H9 (cell line): ENCODE measurements around the gene TGM2. TPM values are rescaled to one million over a fixed set of nuclear protein-coding genes. Genes with fewer than 3 reads are reported as not detected.

Source experiments
- DNase-seq: peaks from one replicate; pipeline ENCODE4 v3.0.0-alpha.2; 2017
- H2AFZ ChIP-seq: one replicate; pipeline ENCODE4 v1.6.1; 2013; ENCODE audit warnings: mild to moderate bottlenecking, low read length, control low read depth, moderate library complexity
- H2AK5ac ChIP-seq: 2 replicates; pipeline ENCODE4 v1.6.1; 2013; ENCODE audit warnings: low read length, control low read depth, mixed read lengths; ENCODE audit not compliant: insufficient read length
- H2BK120ac ChIP-seq: one replicate; pipeline ENCODE4 v1.6.1; 2013; ENCODE audit warnings: low read depth, mild to moderate bottlenecking, low read length, control low read depth, inconsistent platforms; ENCODE audit not compliant: poor library complexity, severe bottlenecking
- H2BK12ac ChIP-seq: 2 replicates; pipeline ENCODE4 v1.6.1; 2013; ENCODE audit warnings: low read length, control low read depth, mixed read lengths, low read depth; ENCODE audit not compliant: insufficient read length
- H2BK15ac ChIP-seq: 2 replicates; pipeline ENCODE4 v1.6.1; 2013; ENCODE audit warnings: low read depth, low read length, control low read depth
- H2BK20ac ChIP-seq: one replicate; pipeline ENCODE4 v1.6.1; 2013; ENCODE audit warnings: low read depth, mild to moderate bottlenecking, low read length, control low read depth, inconsistent platforms; ENCODE audit not compliant: poor library complexity, severe bottlenecking
- H2BK5ac ChIP-seq: 2 replicates; pipeline ENCODE4 v1.6.1; 2013; ENCODE audit warnings: low read length, control low read depth, mixed read lengths; ENCODE audit not compliant: insufficient read length
- H3K14ac ChIP-seq: 2 replicates; pipeline ENCODE4 v1.6.1; 2013; ENCODE audit warnings: low read length, control low read depth; ENCODE audit not compliant: insufficient read depth
- H3K18ac ChIP-seq: 2 replicates; pipeline ENCODE4 v1.6.1; 2013; ENCODE audit warnings: low read depth, mild to moderate bottlenecking, mixed read lengths, low read length, control low read depth; ENCODE audit not compliant: insufficient read length
- H3K23ac ChIP-seq: 2 replicates; pipeline ENCODE4 v1.6.1; 2013; ENCODE audit warnings: low read length, control low read depth, mixed read lengths, low read depth; ENCODE audit not compliant: insufficient read length
- H3K23me2 ChIP-seq: 2 replicates; pipeline ENCODE4 v1.6.1; 2013; ENCODE audit warnings: low read depth, mild to moderate bottlenecking, mixed read lengths, low read length, control low read depth; ENCODE audit not compliant: insufficient read length, poor library complexity, severe bottlenecking
- H3K27ac ChIP-seq: 2 replicates; pipeline ENCODE4 v1.5.1; 2013; ENCODE audit warnings: low read length, control low read depth, mixed read lengths, low read depth; ENCODE audit not compliant: insufficient read length
- H3K27me3 ChIP-seq: 2 replicates; pipeline ENCODE4 v1.6.1; 2013; ENCODE audit warnings: low read length, control low read depth, inconsistent platforms; ENCODE audit not compliant: insufficient read depth
- H3K4ac ChIP-seq: 2 replicates; pipeline ENCODE4 v1.6.1; 2013; ENCODE audit warnings: low read depth, mild to moderate bottlenecking, control low read depth, inconsistent platforms, low read length, moderate library complexity
- H3K4me1 ChIP-seq: 2 replicates; pipeline ENCODE4 v1.6.1; 2013; ENCODE audit warnings: low read length, control low read depth, inconsistent platforms; ENCODE audit not compliant: insufficient read depth
- H3K4me2 ChIP-seq: 2 replicates; pipeline ENCODE4 v1.6.1; 2013; ENCODE audit warnings: low read length, control low read depth, mixed read lengths; ENCODE audit not compliant: insufficient read length, insufficient read depth
- H3K56ac ChIP-seq: 2 replicates; pipeline ENCODE4 v1.6.1; 2013; ENCODE audit warnings: low read depth, mild to moderate bottlenecking, mixed read lengths, low read length, control low read depth; ENCODE audit not compliant: insufficient read length
- H3K79me1 ChIP-seq: 2 replicates; pipeline ENCODE4 v1.6.1; 2013; ENCODE audit warnings: low read depth, mild to moderate bottlenecking, moderate library complexity, low read length, control low read depth, inconsistent platforms; ENCODE audit not compliant: insufficient read depth, poor library complexity, severe bottlenecking
- H3K79me2 ChIP-seq: 2 replicates; pipeline ENCODE4 v1.6.1; 2013; ENCODE audit warnings: low read length, control low read depth, inconsistent platforms; ENCODE audit not compliant: insufficient read depth
- H3K9ac ChIP-seq: 2 replicates; pipeline ENCODE4 v1.6.1; 2013; ENCODE audit warnings: low read length, control low read depth, mixed read lengths; ENCODE audit not compliant: insufficient read length; ENCODE audit errors: extremely low read depth
- H3K9me3 ChIP-seq: one replicate; pipeline ENCODE4 v1.6.1; 2013; ENCODE audit warnings: low read depth, low read length, inconsistent platforms; ENCODE audit not compliant: control insufficient read depth
- H3T11ph ChIP-seq: one replicate; pipeline ENCODE4 v1.6.1; 2013; ENCODE audit warnings: mild to moderate bottlenecking, low read length, control low read depth, inconsistent platforms
- H4K20me1 ChIP-seq: one replicate; pipeline ENCODE4 v1.6.1; 2013; ENCODE audit not compliant: control insufficient read depth, insufficient read length, insufficient read depth
- H4K5ac ChIP-seq: 2 replicates; pipeline ENCODE4 v1.6.1; 2013; ENCODE audit warnings: low read depth, mild to moderate bottlenecking, mixed read lengths, low read length, control low read depth; ENCODE audit not compliant: insufficient read length
- H4K8ac ChIP-seq: replicated peaks from 2 replicates; pipeline ENCODE4 v1.6.1; 2013; ENCODE audit warnings: low read length, control low read depth, mixed read lengths, low read depth; ENCODE audit not compliant: insufficient read length
- H4K91ac ChIP-seq: 2 replicates; pipeline ENCODE4 v1.6.1; 2013; ENCODE audit warnings: low read depth, mild to moderate bottlenecking, moderate library complexity, mixed read lengths, low read length, control low read depth; ENCODE audit not compliant: insufficient read length
- H3K27ac Mint-ChIP-seq, 3 experiments: 2 replicates in 2 of 3; 3 replicates in 1 of 3; pipeline ENCODE4 v1.8.0; 2020 to 2021; ENCODE audit warnings: mixed read lengths in 3 of 3, mild to moderate bottlenecking in 1 of 3, moderate library complexity in 1 of 3
- H3K27me3 Mint-ChIP-seq: 2 replicates; pipeline ENCODE4 v1.8.0; 2021; ENCODE audit warnings: low read depth, mild to moderate bottlenecking, moderate library complexity, mixed read lengths
- H3K36me3 Mint-ChIP-seq, 3 experiments: 2 replicates in 2 of 3; 3 replicates in 1 of 3; pipeline ENCODE4 v1.8.0; 2020 to 2021; ENCODE audit warnings: low read depth in 3 of 3, mixed read lengths in 3 of 3; ENCODE audit not compliant: insufficient read depth in 1 of 3
- H3K4me1 Mint-ChIP-seq, 2 experiments: 2 replicates each; pipeline ENCODE4 v1.8.0; 2020; ENCODE audit warnings: mixed read lengths in 2 of 2
- H3K4me3 Mint-ChIP-seq, 2 experiments: 2 replicates in 1 of 2; 3 replicates in 1 of 2; pipeline ENCODE4 v1.8.0; 2020 to 2021; ENCODE audit warnings: mild to moderate bottlenecking in 2 of 2, mixed read lengths in 2 of 2, moderate library complexity in 1 of 2
- H3K9me3 Mint-ChIP-seq, 2 experiments: 2 replicates in 1 of 2; 3 replicates in 1 of 2; pipeline ENCODE4 v1.8.0; 2020; ENCODE audit warnings: mild to moderate bottlenecking in 2 of 2, mixed read lengths in 2 of 2, moderate library complexity in 1 of 2
- WGBS: extraction: QIAGEN DNeasy Blood & Tissue Kit; methylation state at CpG from one replicate; pipeline ENCODE4 v1.1.7; 2013; ENCODE audit warnings: missing lambda C conversion rate, low lambda C conversion rate, mixed read lengths; ENCODE audit not compliant: insufficient read length; ENCODE audit errors: extremely low coverage; 5-methylcytosine and 5-hydroxymethylcytosine counted together
- total RNA-seq: library from RNA; stranded (reverse); gene quantifications from 2 replicates; pipeline ENCODE4 v1.2.1, GENCODE V29; 2021
- TF ChIP-seq, protein P1 (sequence below): fragments of 200-600 bp; sonication (generic); conservative IDR thresholded peaks from 3 replicates; pipeline ENCODE4 v1.8.0; 2021; ENCODE audit warnings: antibody characterized with exemption, mild to moderate bottlenecking

The TGM2 gene
- total RNA-seq, 1 experiment from 2014 or later = 1.1 TPM

GRCh38 chr20:38191654-38192053, 26.6 kb upstream of the TGM2 start:
- Histone ChIP-seq H4K5ac (no peak overlapping the region), H3T11ph (no peak overlapping the region), H4K8ac (no peak overlapping the region), H3K4me2 (no peak overlapping the region), H3K9ac (no peak overlapping the region), H3K9me3 (no peaks in the 10 kb centered on the region), H3K79me2 (no peaks in the 10 kb centered on the region), H4K91ac (no peak overlapping the region), H2BK20ac (no peak overlapping the region), H3K27me3 (no peaks in the 10 kb centered on the region), H2AFZ (no peak overlapping the region), H2BK120ac (no peak overlapping the region), H2BK5ac (no peak overlapping the region), H3K18ac (no peak overlapping the region), H3K27ac (no peak overlapping the region), H4K20me1 (no peaks in the 10 kb centered on the region), H3K14ac (no peak overlapping the region), H2AK5ac (no peak overlapping the region), H3K23ac (no peak overlapping the region), H3K79me1 (no peaks in the 10 kb centered on the region), H3K56ac (no peak overlapping the region), H3K4ac (no peak overlapping the region), H2BK15ac (no peak overlapping the region), H3K23me2 (no peaks in the 10 kb centered on the region), H2BK12ac (no peak overlapping the region), H3K4me1 (no peaks in the 10 kb centered on the region)
- peaks cover 0 to 5% (median 4%) of the 10 kb centered on the region in 3 experiments; a peak in 1 of 7 replicates for H3K36me3 Mint-ChIP-seq
- no CpG with 5 or more reads among the region's 5 CpGs for WGBS
- DNase-seq = no peak
- no peak overlapping the region; a peak in 1 of 7 replicates for H3K27ac Mint-ChIP-seq
- peaks cover 4 to 10% of the 10 kb centered on the region in 2 experiments; a peak in 3 of 4 replicates for H3K4me1 Mint-ChIP-seq
- peaks cover 5 to 6% of the 10 kb centered on the region in 2 experiments for H3K9me3 Mint-ChIP-seq
- H3K4me3 Mint-ChIP-seq = no peak overlapping the region
- H3K27me3 Mint-ChIP-seq = peaks cover 11% of the 10 kb centered on the region
- TF ChIP-seq, protein P1, sequence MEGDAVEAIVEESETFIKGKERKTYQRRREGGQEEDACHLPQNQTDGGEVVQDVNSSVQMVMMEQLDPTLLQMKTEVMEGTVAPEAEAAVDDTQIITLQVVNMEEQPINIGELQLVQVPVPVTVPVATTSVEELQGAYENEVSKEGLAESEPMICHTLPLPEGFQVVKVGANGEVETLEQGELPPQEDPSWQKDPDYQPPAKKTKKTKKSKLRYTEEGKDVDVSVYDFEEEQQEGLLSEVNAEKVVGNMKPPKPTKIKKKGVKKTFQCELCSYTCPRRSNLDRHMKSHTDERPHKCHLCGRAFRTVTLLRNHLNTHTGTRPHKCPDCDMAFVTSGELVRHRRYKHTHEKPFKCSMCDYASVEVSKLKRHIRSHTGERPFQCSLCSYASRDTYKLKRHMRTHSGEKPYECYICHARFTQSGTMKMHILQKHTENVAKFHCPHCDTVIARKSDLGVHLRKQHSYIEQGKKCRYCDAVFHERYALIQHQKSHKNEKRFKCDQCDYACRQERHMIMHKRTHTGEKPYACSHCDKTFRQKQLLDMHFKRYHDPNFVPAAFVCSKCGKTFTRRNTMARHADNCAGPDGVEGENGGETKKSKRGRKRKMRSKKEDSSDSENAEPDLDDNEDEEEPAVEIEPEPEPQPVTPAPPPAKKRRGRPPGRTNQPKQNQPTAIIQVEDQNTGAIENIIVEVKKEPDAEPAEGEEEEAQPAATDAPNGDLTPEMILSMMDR = no peak
